ENCODE data around the gene MAPK14.
"Not testable (repeated sequence)": the region's sequence is repeated elsewhere in the genome, so short reads cannot be mapped to it uniquely, and the experiment has no call there.

The MAPK14 gene

GRCh38 chr6:36032261-36032660 lies 4.7 kb downstream of the MAPK14 start:
- in situ Hi-C loops (cut with HindIII; ENCODE audit: low pct_ligation_motif_present, low sequenced_read_pairs): no loop called here

GRCh38 chr6:36033144-36033543 lies 5.5 kb downstream of the MAPK14 start:
- DNase-seq; in situ Hi-C loops (cut with HindIII; ENCODE audit: low pct_ligation_motif_present, low sequenced_read_pairs); H3K27ac ChIP-seq: not testable (repeated sequence)

More at GRCh38 chr6:36032261-36032660, 4.7 kb downstream of the MAPK14 start:
- H3K36me3 ChIP-seq (replicated peaks): peaks cover 2% of the 10 kb centered on the region
- no peaks in the 10 kb centered on the region for H3K27me3 ChIP-seq (replicated peaks)
- no peak for TF ChIP-seq CTCF (IDR thresholded peaks at IDR 0.05; ENCODE audit: low read depth, low read length, missing control alignments)
- no peak overlapping the region for H3K4me3 ChIP-seq (ENCODE audit: low read depth, low read length)
- no peak for DNase-seq
- no peak overlapping the region for H3K27ac ChIP-seq

DNA sequence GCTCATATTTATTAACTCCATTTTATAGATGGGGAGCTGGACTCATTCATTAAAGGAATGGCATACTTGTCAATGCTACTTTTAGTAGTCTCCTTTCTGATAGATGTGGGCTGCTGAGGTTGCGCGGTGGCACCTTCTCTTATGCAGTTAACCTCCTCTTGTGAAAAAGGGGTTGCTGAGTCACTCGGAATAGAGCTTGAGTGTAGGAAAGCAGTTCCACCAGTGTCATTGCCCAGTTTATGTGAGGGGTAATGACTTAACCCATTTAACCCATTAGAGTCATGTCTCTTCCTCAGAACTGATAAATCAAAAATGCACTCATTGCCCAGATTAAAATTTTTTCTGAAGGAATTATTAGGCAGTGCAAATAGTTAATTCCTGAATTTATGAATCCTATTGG lies 6.3 kb downstream of the MAPK14 start:
- no peak for TF ChIP-seq CTCF (IDR thresholded peaks at IDR 0.05; ENCODE audit: low read depth, low read length, missing control alignments)
- in situ Hi-C loops (cut with HindIII; ENCODE audit: low pct_ligation_motif_present, low sequenced_read_pairs): no loop called here
- no peak for DNase-seq
- Histone ChIP-seq H3K27me3 (replicated peaks) (no peaks in the 10 kb centered on the region), H3K36me3 (replicated peaks) (no peaks in the 10 kb centered on the region), H3K4me3 (ENCODE audit: low read depth, low read length) (no peak overlapping the region), H3K27ac (no peak overlapping the region)

More at GRCh38 chr6:36033144-36033543, 5.5 kb downstream of the MAPK14 start:
- not testable (repeated sequence) for H3K27me3 ChIP-seq (replicated peaks); H3K4me3 ChIP-seq (ENCODE audit: low read depth, low read length); H3K36me3 ChIP-seq (replicated peaks)

DNA sequence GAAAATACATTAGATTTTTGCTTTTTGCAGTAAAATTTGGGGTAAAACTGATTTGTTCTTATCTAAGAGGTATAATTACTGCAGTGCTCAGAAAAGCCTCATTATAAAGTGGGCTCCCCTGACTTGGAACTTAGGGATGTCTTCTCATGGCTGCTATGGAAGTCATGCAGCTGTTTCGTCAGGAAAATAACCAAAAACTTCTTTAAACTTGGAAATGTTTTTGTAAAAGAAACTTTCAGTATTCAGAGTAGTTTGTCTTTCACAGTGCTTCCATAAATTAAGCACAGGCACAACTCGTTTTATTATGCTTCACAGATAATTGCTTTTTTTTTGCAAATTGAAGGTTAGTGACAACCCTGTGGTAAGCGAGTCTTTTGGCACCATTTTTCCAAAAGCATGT lies 6.8 kb downstream of the MAPK14 start:
- TF ChIP-seq CTCF (IDR thresholded peaks at IDR 0.05; ENCODE audit: low read depth, low read length, missing control alignments): no peak
- H3K4me3 ChIP-seq (ENCODE audit: low read depth, low read length): no peak overlapping the region
- H3K27ac ChIP-seq: no peak overlapping the region
- H3K36me3 ChIP-seq (replicated peaks): no peaks in the 10 kb centered on the region
- DNase-seq: no peak
- no peaks in the 10 kb centered on the region for H3K27me3 ChIP-seq (replicated peaks)
- in situ Hi-C loops (cut with HindIII; ENCODE audit: low pct_ligation_motif_present, low sequenced_read_pairs): no loop called here

- no peak for TF ChIP-seq CTCF (IDR thresholded peaks at IDR 0.05; ENCODE audit: low read depth, low read length, missing control alignments)
- in situ Hi-C loops (cut with HindIII; ENCODE audit: low pct_ligation_motif_present, low sequenced_read_pairs): no loop called here
- no peak for DNase-seq
- Histone ChIP-seq H3K27me3 (replicated peaks) (no peaks in the 10 kb centered on the region), H3K27ac (no peak overlapping the region), H3K36me3 (replicated peaks) (no peaks in the 10 kb centered on the region), H3K4me3 (ENCODE audit: low read depth, low read length) (no peak overlapping the region)
Measured at GRCh38 chr6:36035225-36035624, 7.6 kb downstream of the MAPK14 start.

DNA sequence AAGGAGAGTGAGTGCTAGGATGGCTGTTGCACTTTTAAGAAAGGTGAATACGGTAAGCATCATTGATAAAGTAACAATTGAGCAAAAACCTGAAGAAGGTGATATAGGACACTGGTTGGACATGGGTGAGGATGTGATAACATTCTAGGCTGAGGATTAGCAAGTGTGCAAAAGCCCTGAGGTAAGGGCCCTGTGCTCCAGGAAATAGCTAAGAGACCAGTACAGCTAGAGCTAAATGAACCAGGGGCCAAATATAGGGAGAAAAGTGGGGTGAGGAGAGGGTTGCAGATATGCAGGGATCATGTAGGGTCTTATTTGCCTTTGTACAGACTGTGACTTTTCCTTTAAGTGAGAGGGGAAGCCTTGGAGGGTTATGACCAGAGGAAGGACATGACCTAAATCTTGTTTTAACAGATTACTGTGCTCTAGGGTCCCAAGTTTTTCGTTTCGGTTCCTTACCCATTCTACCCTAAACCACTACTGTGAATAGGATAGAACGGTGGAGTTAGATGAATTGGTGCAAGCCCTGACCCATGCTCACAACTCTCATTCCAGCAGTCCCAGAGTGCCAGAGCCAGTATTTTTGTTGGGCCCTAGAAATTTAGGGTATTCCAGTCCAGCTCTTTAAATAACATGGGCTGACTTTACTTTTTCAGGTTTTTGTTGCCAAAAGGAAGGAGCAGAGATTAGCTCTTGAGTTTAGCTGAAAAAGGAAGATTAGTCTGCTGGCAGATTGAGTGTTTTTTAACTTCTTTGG lies 10.7 kb downstream of the MAPK14 start:
- in situ Hi-C loops (cut with HindIII; ENCODE audit: low pct_ligation_motif_present, low sequenced_read_pairs): no loop called here
- no peak overlapping the region for H3K27ac ChIP-seq
- no peak overlapping the region for H3K4me3 ChIP-seq (ENCODE audit: low read depth, low read length)
- no peaks in the 10 kb centered on the region for H3K27me3 ChIP-seq (replicated peaks)
- DNase-seq: no peak
- TF ChIP-seq CTCF (IDR thresholded peaks at IDR 0.05; ENCODE audit: low read depth, low read length, missing control alignments): no peak
- H3K36me3 ChIP-seq (replicated peaks): no peaks in the 10 kb centered on the region
